ENCODE measurements around the gene ZSCAN10. TPM values are rescaled to one million over a fixed set of nuclear protein-coding genes. Genes with fewer than 3 reads are reported as not detected.

ZSCAN10 gene
- total and polyA plus RNA-seq, 2 of the 13 experiments (the other 11 are each of a cell fraction or from before 2014, with no cell fraction given): not detected

DNA sequence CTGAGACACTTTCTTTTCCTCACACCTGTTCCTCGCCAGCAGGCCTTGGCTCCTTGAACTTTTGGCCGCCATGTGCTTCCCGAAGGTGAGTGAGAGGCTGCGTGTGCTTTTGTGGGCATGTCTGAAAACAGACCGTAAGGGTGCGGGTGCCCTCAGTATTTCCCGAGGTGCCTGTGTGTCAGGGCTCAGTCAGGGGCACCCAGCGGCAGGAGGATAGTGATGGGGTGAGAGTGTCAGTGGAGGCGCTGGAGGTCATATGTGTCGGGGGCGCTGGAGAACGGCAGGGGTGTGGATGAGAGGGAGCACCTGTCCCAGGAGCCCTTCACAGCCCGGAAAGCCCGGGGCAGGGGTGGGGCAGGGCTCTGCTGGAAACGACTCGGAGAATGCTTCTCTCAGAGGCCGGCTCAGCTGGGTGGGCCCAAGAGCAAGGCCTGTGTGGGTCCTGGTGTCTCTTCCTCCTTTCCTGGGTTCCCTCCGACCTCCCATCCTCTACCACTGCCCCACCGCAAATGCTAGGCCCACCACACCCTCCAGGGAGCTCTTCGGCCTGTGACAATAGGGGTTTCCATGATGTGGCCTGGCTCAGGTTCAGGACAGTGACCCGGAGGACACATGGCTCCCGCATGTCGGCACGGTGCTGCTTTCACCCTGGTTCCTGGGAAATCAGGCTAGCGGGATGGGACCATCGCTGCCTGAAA is 33.2 kb downstream of the ZSCAN10 start (continued):
- TF ChIP-seq, protein P1, sequence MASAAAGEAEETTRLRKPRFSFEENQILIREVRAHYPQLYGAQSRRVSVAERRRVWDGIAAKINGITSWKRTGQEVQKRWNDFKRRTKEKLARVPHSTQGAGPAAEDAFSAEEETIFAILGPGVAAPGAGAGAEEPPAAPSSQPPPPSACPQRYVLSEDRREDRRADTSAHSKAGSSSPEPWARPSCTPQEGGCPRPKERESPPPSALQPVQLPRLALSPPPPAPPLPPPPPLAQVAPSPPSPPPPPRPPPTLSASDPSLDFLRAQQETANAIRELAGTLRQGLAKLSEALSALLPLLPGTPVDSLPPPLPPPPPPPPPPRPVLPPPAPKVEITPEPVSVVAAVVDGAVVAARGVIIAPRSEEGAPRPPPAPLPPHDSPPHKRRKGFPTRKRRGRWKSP (CRISPR knock-in tag; IDR thresholded peaks at IDR 0.05): no peak
- TF ChIP-seq NRL (CRISPR knock-in tag; IDR thresholded peaks at IDR 0.05; ENCODE audit: borderline replicate concordance): peak; percentile 26; the same call in 1 of the 2 replicates
- no peak for TF ChIP-seq ARNTL (CRISPR knock-in tag; IDR thresholded peaks at IDR 0.05)
- no peak for TF ChIP-seq PRDM15 (CRISPR knock-in tag; IDR thresholded peaks at IDR 0.05)
- peak; percentile 41; the same call in 1 of the 2 replicates for TF ChIP-seq KAT7 (CRISPR knock-in tag; IDR thresholded peaks at IDR 0.05; ENCODE audit: borderline replicate concordance)
- TF ChIP-seq ATF7-NPFF (CRISPR knock-in tag; IDR thresholded peaks at IDR 0.05; ENCODE audit: low read depth): no peak
- TF ChIP-seq PAWR (CRISPR knock-in tag; IDR thresholded peaks at IDR 0.05; ENCODE audit: borderline replicate concordance): peak; percentile 65; the same call in 1 of the 2 replicates
